HG03045 (cell line): ENCODE data around the gene DNAL1.

ENCODE experiments used
- ATAC-seq: cut with Tn5 transposase; IDR thresholded peaks from one replicate; pipeline ENCODE4 v1.9.1; 2021; ENCODE audit warnings: mild to moderate bottlenecking, moderate library complexity; ENCODE audit not compliant: unreplicated experiment

The DNAL1 gene

GRCh38 chr14:73741876-73742519 is 97.2 kb downstream of the DNAL1 start:
- no peak for ATAC-seq

DNA sequence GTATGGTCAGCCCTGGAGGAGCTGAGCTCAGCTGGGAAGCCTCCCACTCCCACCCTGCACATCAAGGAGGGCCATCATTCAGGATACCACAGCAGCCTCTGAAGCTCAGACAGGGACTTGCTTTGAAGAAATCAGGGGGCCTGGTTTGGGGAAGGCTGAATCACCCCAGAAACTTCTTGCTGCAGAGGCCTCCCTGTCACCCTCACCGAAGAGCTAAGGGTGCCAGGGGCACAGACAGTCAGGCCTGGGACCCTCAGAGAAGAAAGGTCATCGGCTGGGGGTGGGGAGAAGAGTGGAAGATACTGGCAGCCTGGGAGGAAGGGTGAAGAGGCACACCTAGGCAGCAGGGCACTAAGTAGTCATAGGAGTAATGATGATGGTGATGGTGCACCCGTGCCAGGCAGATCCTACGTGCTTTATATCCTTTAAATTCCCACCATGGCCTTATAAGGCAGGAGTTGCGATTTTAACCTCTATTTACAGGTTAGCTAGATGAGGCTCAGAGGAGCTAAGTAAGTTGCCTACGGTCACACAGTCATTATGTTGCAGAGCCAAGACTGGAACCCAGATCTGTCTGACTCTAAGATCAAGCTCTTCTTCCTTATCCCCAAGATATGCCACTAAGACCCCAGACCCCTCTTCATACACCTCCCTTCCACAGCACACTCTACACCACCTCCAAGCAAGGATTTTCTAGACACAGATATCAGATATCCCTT is 97.9 kb downstream of the DNAL1 start:
- no peak for ATAC-seq

DNA sequence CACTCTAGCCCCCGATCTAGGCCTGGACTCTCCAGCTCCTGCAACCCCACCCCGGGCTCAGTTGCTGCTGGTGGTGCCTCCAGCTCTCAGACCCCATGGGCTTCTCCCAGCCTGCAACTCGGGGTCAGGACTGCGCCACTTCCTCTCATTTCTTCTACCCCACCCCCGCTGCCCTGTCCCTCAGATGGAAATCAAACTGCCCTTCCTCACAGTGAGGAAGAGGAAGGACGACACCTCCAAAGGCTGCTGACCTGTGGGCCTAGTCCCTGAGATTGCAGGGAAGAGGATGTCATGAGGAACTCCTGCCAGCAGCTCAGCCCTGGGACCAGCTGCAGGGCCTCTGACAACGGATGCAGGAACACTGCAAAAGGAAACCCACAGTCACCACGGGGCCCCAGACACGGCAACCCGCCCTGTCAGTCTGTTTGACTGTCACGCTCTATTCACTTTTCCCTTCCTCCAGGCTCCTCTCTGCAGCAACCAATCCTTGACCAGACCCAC is 98.7 kb downstream of the DNAL1 start:
- no peak for ATAC-seq

DNA sequence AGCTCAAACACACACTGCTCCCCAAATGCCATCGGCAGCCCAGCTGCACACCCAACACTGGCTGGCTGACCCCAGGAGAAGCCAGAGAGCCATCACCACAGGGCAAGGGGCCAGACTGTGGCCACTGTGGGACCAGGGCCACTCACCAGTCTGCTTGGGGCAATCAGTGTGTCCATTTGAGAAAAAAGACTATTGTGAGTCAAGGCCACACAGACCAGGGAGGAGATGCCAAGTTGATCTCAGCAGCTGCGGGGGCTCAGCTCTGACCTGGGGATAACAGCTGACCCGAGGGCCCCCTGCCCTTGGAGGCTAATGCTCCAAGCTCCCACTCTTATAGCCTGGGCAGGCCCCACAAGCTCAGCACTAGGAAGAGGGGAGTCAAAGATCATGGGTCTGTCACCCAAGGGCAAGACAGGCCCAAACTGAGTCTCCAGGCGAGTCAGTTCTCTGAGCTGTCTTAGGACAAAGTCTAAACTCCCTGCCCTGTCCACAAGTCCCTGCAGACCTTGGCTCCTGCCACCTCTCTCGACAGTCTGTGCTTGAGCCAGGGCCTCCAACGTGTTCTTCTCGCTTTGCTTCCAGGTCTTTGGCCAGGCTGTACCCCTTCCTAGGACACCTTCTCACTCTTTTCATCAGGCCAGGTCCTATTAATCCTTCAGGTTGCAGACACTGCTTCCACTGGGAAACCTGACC is 99.5 kb downstream of the DNAL1 start:
- ATAC-seq, result no peak

DNA sequence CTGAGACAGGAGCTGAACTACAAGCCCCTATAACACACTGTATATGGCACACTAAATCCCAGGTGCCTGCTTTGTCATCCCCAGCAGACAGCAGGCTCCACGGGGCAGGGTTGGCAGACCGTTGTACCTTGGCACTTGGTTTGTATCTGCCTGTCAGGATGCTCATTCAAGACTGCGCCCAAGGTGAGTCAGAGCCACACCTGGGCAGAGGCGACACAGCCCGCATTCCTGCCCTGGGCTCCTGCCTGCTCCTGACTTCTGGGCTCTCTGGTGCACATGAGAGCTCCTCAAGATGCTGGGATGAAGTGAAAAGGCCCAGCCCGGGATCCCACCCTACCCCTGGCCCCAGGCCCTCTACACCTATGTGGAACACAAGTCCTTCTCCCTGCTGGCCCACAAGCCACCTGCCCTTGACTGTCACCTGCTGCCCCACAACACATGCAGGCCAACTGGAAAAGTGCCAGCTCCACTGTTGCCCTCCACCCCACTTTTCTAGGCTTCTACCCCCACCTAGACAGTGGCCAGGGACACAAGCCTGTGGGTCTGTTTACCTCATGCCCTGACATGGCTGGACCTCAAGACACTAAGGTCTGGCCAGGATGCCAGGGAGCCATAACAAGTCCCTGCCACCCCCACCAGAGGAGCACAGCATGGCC is 100.2 kb downstream of the DNAL1 start:
- no peak for ATAC-seq

DNA sequence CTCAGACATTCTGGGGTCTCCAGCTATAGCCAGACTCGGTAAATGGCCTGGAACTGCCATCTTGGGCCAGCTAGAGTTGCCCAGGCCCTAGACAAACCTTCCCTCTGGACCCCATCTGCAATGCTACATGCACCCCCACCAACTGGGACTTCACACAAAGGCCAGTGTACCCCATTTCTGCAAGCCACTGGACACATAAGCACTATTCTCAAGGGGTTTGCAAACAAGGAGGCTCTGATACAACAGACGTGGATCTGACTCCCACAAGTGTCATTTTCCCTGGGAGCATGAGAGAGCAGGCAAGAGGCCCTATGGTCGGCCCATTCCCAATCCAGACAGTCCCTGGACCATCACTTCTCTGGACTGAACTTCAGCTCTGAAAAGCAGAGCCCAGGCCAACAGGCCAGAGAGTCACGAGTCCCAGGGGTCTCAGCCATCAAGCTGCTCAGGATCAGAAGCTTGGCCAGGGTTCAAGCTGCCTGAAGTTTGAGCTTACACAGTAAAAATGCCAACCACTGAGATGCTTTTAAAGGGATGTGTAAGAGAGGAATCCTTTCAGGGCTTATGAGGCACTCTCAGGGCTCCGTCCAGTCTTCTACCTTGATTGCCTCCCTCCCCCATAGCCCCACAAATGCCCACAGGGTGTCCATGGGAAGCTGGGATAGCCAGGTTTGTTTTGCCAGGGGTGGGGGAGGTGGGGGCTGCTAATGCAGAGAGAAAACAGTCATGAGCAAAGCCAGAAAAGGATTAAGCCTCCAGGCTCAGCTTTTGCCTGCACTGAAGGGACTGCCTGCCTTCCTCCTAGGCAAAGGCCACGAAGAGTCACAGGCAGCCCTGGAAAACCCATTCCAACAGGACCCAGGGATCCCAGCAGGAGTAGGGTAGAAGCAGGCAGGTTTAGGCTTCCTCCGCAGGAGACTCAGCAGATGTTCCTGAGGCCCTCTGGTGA is 101.1 kb downstream of the DNAL1 start:
- no peak for ATAC-seq

DNA sequence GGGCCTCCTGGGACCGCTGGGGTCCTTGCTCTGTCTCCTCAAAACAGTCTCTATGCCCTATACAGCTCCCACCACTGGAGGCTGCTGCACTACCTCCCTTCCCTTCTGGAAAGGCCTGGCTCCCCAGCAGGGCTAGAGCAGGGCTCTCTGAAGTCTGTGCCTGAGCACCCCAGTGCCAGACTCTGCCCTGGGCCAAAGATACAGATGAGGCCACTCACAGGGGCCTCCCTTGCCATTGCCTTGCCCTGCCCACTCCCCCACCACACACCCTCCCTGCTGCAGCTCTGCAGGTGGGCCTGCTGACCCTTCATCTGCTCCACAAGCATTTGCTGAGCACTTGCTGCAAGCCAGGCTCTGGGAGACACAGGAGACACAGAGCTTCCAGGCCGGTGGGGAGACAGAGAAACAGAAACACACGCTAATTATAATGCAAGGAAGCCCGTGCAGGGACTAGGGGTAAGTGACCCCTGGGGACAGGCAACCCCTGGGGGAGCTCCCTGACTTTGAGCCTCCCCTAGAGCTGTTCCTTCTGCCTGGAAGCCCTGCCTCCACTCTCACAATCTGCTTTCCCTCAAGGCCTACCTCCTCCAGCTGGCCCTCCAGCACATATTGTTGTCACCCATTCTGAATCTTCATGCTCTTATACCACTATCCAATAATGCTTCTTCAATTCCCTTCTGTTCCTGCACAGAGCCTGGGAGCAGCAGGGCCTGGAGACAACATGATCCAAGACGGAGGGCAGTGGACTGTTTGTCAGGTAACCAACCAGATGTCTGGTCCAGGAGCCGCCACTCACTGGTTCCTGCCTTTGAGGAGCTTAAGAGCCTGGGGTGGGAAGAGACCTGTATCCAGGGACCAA is 102.0 kb downstream of the DNAL1 start:
- ATAC-seq, result no peak

DNA sequence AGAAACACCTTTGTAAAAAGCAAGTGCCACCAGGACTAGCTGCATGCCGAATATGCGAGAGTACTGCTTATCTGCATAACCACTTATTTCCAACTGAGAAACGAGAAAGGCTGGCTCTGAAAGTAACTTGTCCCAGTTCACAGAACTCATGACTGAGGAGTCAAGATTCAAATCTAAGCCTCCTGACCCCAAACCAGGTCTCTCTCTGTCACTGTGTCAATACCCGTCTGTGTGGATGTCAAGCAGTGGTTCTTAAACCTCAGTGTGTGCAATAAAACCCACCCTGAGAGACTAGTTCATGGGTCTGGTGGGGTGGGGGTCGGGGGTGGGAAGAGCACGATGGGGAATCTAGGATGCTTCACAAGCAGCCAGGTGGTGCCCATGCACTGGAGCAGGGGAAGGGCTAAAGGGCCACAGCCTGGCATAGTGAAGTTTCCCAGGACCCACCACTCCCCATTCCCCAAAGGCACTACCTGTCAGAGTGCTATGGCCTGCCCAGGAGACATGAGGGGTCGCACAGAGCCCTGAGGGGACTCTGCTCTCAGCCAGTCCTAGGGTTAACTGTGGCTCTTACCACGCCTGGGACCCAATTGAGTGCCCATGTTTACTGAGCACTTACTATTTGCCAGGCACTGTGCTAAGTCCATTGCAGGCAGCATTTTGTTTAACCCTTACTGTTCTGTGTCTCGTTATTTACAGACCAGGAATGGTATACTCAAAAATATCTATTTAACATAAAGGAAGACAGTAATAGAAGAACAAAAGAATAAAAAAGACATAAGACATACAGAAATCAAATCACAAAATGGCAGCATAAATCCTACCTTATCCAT is 102.8 kb downstream of the DNAL1 start:
- ATAC-seq, result no peak

GRCh38 chr14:73748858-73749357 is 104.1 kb downstream of the DNAL1 start:
- ATAC-seq, result no peak

GRCh38 chr14:73749706-73750530 is 105.1 kb downstream of the DNAL1 start:
- no peak for ATAC-seq

- ATAC-seq, result no peak
Observed at GRCh38 chr14:73750531-73750901, 105.7 kb downstream of the DNAL1 start.

DNA sequence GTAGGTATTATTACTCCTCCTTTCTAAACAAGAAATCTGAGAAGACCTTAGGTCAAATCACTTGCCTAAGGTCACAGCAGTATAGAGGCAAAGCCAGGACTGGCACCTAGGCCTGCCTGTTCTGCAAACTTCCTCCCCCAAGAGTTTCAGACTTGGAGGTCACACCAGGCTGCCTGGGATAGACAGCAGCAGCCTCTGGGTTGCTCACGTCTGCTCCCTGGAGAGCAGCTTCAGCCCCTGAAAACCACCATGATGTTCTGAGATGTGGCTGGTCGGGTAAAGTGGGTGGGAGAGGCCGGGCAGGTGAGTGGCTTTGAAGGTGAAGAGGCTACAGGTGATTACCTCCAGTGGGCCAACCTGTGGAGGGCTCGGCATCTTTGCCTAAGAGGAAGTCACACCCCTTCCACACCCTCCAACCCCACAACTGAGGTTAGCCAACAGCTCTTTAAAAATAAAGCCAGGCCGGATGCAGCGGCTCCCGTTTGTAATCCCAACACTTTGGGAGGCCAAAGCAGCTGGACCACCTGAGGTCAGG is 106.4 kb downstream of the DNAL1 start:
- ATAC-seq, result no peak

GRCh38 chr14:73752297-73752992 is 107.7 kb downstream of the DNAL1 start:
- no peak for ATAC-seq
